ENCODE data around the gene HLA-DRB5.
"Not testable (repeated sequence)": the region's sequence is repeated elsewhere in the genome, so short reads cannot be mapped to it uniquely, and the experiment has no call there.

The HLA-DRB5 gene

GRCh38 chr6:32529697-32530430 is at the start of gene HLA-DRB5:
HLA-DRB5 (minus strand) TSS chr6:32530287; CDS start chr6:32530224, 63 bp downstream.
- DNase-seq: no peak

DNA sequence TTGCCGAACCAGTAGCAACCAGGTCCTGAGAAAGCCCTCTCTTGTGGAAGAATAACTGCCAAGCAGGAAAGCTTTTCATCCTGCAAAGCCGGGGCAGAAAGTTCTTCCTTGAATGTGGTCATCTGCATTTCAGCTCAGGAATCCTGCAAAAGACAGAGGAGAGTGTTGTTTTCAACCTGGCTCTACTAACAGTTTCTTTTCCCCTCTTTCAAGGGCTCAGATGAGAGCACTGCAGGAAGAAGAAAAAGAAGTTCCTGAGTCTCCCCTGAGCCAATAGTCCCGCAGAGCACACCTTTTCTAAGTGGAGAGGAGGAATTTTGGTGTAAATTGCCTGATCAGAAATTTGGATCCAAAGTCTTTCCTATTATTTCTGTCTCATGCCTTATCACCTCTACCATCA is 48.9 kb upstream of the HLA-DRB5 start:
- no peak for DNase-seq

DNA sequence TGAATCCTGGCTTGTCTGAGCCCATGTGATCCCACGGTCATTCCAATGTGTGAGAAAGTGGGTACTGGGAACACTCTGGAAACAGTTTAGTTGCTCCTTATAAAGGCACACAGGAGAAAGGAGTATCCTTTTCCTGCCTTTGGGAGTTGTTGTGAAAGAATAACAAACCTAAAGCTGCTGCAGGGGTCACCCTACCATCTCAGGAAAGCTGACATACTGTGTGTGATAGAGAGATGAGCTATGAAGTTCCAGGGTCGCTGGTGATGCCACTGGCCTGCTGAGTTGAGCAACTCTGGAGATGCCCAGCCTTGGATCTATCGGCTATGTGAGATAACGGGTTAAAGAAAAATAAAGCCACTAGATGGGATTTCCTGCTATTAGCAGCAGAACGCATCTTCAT is 47.4 kb upstream of the HLA-DRB5 start:
- not testable (repeated sequence) for DNase-seq

GRCh38 chr6:32576250-32576649 is 46.2 kb upstream of the HLA-DRB5 start:
- DNase-seq: no peak

- DNase-seq: no peak
Measured at GRCh38 chr6:32570363-32570905, 40.3 kb upstream of the HLA-DRB5 start.

- no peak for DNase-seq
Measured at GRCh38 chr6:32568561-32568960, 38.5 kb upstream of the HLA-DRB5 start.

- DNase-seq: no peak
Measured at GRCh38 chr6:32566957-32567356, 36.9 kb upstream of the HLA-DRB5 start.

GRCh38 chr6:32565511-32565910 is 35.4 kb upstream of the HLA-DRB5 start:
- DNase-seq: no peak

DNA sequence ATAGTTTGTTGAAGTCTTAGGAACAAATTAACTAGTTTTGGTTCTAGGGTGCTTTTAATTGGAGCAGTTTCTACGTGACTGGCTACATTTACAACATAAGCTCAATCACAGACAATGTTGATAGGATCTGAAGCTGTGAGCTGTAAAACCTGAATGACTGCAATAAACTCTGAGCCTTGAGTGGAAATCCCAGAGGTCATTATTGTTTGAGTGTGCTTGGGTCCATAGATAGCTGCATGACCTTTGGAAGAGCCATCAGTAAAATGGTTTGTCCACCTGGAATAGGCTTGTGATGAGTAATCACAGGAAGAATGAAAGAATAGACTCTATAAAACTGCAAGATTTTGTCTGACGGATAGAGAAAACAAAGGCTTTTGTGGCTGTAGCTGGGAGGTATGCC is 32.9 kb upstream of the HLA-DRB5 start:
- no peak for DNase-seq

DNA sequence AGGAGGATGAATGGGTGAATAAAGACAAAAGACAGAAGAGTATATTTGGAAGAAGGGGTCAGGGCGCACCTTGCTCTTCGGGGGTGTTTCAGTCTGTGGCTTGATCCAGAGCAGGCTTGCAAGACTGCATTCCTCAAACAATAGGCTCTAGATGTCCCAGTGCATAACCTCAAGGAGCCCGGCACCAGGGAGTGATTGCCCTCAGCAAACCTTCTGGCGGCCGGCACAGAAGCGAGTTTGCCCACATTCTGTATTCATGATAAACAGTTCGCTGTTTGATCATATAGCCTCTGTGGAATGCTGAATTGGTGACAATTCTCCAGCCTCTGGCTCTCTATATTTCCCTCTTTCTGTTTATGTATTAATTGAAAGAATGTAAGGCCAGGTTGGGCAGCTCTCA is 29.7 kb upstream of the HLA-DRB5 start:
- no peak for DNase-seq

GRCh38 chr6:32558426-32559057 is 28.5 kb upstream of the HLA-DRB5 start:
- no peak for DNase-seq

GRCh38 chr6:32554116-32554965 is 24.3 kb upstream of the HLA-DRB5 start:
- no peak for DNase-seq

DNA sequence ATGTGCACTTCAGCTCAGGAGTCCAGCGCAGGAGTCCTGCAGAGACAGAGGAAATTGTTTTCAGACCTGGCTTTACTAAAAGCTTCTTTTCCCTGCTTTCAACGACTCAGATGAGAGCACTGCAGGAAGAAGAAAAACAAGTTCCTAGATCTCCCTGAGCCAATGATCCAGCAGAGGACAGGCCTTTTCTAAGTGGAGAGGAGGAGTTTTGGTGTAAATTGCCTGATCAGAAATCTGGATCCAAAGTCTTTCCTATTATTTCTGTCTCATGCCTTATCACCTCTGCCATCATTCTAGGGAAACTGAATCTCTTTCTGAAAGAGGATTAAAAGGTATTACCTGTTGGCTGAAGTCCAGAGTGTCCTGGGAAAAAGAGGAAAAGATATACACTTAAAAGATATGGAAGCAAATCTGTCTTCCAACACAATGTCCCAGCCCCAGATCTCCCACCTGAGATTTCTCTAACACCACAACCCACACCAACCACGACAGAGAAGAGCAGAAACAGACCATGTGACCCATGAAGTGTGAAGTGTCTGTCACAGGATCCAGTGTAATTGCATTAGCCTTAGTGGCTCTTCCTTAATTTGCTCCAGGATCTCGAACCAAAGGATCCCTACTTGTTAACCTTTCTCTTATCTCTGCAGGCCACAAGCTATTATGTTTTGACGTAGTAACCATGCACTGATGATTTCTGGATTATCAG is 23.1 kb upstream of the HLA-DRB5 start:
- DNase-seq: no peak

DNA sequence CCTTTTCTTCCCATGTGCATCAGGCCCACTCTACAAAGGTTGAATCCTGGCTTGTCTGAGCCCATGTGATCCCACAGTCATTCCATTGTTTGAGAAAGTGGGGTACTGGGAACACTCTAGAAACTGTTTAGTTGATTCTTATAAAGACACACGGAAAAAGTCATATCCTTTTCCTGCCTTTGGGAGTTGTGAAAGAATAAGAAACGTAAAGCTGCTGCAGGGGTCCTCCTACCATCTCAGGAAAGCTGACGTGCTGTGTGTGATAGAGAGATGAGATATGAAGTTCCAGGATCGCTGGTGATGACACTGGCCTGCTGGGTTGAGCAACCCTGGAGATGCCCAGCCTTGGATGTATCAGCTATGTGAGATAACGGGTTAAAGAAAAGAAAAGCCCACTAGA is 21.3 kb upstream of the HLA-DRB5 start:
- no peak for DNase-seq

- no peak for DNase-seq
Measured at GRCh38 chr6:32539839-32540238, 9.8 kb upstream of the HLA-DRB5 start.

DNA sequence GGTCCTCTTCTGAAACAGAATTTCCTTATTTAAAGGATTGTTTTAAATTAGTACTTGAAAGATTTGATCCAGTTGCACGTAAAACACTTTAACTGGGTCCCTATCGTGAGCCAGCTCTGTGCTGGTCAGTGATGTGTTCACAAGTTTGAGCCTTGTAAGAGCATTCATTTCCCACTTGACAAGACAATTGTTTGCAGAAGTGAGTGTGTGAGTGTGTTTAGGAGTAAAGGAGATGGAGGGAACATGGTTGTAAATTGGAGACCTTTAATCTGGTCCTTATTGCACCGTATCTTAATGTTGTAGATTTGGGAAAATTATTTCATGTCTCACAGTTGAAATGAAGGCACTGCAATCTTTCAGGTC is 325 bp upstream of the HLA-DRB5 start:
- DNase-seq: not testable (repeated sequence)

- no peak for DNase-seq
Measured at GRCh38 chr6:32522302-32523047, 7.6 kb downstream of the HLA-DRB5 start.

DNA sequence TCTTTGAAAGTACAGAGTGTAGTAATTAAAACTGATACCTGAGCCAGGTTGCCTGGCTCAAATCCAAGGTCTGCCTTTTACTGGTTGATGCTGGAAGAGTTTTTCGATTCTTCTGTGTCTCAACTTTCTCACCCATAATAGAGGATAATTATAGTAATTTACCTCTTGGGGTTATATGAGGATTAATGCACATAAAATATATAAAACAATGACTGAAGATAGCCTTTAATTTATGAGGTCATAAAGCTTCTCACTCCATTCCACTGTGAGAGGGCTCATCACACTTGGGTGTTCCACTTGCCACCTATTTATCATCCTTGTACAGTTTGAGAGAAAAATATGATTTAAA is 10.2 kb downstream of the HLA-DRB5 start:
- DNase-seq: no peak

- DNase-seq: no peak
Measured at GRCh38 chr6:32519118-32519909, 10.8 kb downstream of the HLA-DRB5 start.

DNA sequence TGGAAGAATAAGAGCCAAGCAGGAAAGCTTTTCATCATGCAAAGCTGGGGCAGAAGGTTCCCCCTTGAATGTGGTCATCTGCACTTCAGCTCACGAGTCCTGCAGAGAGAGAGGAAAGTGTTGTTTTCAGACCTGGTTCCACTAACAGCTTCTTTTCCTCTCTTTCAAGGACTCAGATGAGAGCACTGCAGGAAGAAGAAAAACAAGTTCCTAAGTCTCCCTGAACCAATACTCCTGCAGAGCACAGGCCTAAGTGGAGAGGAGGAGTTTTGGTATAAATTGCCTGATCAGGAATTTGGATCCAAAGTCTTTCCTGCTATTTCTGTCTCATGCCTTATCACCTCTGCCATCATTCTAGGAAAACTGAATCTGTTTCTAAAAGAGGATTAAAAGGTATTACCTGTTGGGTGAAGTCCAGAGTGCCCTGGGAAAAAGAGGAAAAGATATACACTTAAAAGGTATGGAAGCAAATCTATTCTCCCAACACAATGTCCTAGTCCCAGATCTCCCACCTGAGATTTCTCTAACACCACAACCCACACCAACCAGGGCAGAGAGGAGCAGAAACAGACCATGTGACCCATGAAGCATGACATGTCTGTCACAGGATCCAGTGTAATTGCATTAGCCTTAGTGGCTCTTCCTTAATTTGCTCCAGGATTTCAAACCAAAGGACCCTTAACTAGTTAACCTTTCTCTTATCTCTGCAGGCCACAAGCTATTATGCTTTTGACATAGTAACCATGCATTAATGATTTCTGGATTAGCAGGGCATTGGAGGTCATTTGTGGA is 12.2 kb downstream of the HLA-DRB5 start:
- no peak for DNase-seq

GRCh38 chr6:32501016-32501415 is 29.1 kb downstream of the HLA-DRB5 start:
- DNase-seq: no peak
